ENCODE data around the gene NCKAP5.

Gene NCKAP5

DNA sequence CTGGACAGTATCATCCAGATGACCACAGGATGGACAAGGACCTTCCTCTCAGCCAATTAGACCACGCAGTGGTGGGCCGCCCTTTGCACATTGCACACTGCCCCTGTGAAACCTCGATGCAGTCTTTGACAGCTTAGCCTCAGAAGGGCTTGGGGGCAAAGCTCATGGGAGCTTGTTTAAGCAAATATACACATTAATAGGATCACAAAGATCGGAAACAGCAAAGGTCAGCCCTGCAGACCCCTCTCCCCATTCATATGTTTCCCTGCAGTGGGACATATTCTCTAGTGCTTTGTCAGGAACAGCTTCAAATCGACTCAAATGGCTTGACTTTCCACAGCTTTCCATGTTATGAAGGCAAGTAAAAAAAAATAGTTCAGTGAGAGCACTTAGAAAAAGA lies 708.7 kb downstream of the NCKAP5 start:
- H3K9me3 ChIP-seq (ENCODE audit: insufficient read depth, low read depth, low read length), result no peaks in the 10 kb centered on the region
- no peaks in the 10 kb centered on the region for H3K27me3 ChIP-seq (ENCODE audit: insufficient read depth, low read length)
- 78% methylated on average over 5 of the region's 5 CpGs for WGBS
- H3K36me3 ChIP-seq (ENCODE audit: insufficient read depth, low read length), result no peaks in the 10 kb centered on the region
- peaks cover 6% of the 10 kb centered on the region; the same call in 1 of the 2 replicates for H3K4me1 ChIP-seq (ENCODE audit: insufficient read depth, low read length)
- no peak overlapping the region for H3K9ac ChIP-seq (ENCODE audit: low read depth, low read length)
- H3K27ac ChIP-seq (ENCODE audit: low read depth, low read length), result no peak overlapping the region
- H3K4me3 ChIP-seq (ENCODE audit: low read length), result no peak overlapping the region

DNA sequence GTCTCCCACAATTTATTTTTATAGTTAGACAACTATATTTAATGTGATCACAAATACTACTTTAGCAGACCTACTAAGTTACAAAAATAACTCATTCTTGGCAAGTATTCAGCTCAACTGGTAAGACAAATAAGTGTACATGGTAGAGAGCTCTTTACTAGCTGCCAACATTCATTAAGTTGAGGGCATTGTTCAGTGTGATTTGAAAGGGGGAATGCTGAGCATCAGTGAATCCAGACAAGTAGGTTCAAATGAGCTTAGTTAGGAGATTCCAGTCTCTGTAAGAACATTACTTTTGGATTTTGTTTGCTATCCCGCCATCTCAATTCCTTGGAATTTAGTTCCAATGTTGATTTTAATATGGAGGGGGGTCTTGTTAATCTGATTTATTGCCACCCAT lies 710.9 kb downstream of the NCKAP5 start:
- Histone ChIP-seq H3K4me1 (ENCODE audit: insufficient read depth, low read length) (no peaks in the 10 kb centered on the region), H3K36me3 (ENCODE audit: insufficient read depth, low read length) (no peaks in the 10 kb centered on the region), H3K9ac (ENCODE audit: low read depth, low read length) (no peak overlapping the region), H3K27ac (ENCODE audit: low read depth, low read length) (no peak overlapping the region), H3K4me3 (ENCODE audit: low read length) (no peak overlapping the region), H3K27me3 (ENCODE audit: insufficient read depth, low read length) (no peaks in the 10 kb centered on the region), H3K9me3 (ENCODE audit: insufficient read depth, low read depth, low read length) (no peaks in the 10 kb centered on the region)
- 86% methylated on average over 1 of the region's 1 CpG for WGBS

GRCh38 chr2:132850688-132851087 lies 717.6 kb downstream of the NCKAP5 start:
- Histone ChIP-seq H3K27ac (ENCODE audit: low read depth, low read length) (no peak overlapping the region), H3K27me3 (ENCODE audit: insufficient read depth, low read length) (no peaks in the 10 kb centered on the region), H3K4me3 (ENCODE audit: low read length) (no peak overlapping the region), H3K9ac (ENCODE audit: low read depth, low read length) (no peak overlapping the region), H3K4me1 (ENCODE audit: insufficient read depth, low read length) (no peaks in the 10 kb centered on the region; the same call in 1 of the 2 replicates), H3K9me3 (ENCODE audit: insufficient read depth, low read depth, low read length) (no peaks in the 10 kb centered on the region), H3K36me3 (ENCODE audit: insufficient read depth, low read length) (no peaks in the 10 kb centered on the region)
- WGBS, result 91% methylated on average over 4 of the region's 4 CpGs

- H3K4me3 ChIP-seq (ENCODE audit: low read length), result no peak overlapping the region
- H3K4me1 ChIP-seq (ENCODE audit: insufficient read depth, low read length), result no peaks in the 10 kb centered on the region; the same call in 1 of the 2 replicates
These were observed 719.1 kb downstream of the NCKAP5 start for GRCh38 chr2:132849118-132849517.

GRCh38 chr2:132845339-132845738 lies 722.9 kb downstream of the NCKAP5 start:
- no peak overlapping the region for H3K27ac ChIP-seq (ENCODE audit: low read depth, low read length)
- H3K9me3 ChIP-seq (ENCODE audit: insufficient read depth, low read depth, low read length), result no peaks in the 10 kb centered on the region
- no peaks in the 10 kb centered on the region for H3K27me3 ChIP-seq (ENCODE audit: insufficient read depth, low read length)
- no peak overlapping the region for H3K4me3 ChIP-seq (ENCODE audit: low read length)
- H3K9ac ChIP-seq (ENCODE audit: low read depth, low read length), result no peak overlapping the region
- H3K4me1 ChIP-seq (ENCODE audit: insufficient read depth, low read length), result no peaks in the 10 kb centered on the region
- H3K36me3 ChIP-seq (ENCODE audit: insufficient read depth, low read length), result no peaks in the 10 kb centered on the region

More at GRCh38 chr2:132849118-132849517, 719.1 kb downstream of the NCKAP5 start:
- H3K27me3 ChIP-seq (ENCODE audit: insufficient read depth, low read length), result no peaks in the 10 kb centered on the region
- H3K27ac ChIP-seq (ENCODE audit: low read depth, low read length), result no peak overlapping the region
- no peak overlapping the region for H3K9ac ChIP-seq (ENCODE audit: low read depth, low read length)
- no peaks in the 10 kb centered on the region for H3K36me3 ChIP-seq (ENCODE audit: insufficient read depth, low read length)
- WGBS, result 100% methylated on average over 1 of the region's 1 CpG
- no peaks in the 10 kb centered on the region for H3K9me3 ChIP-seq (ENCODE audit: insufficient read depth, low read depth, low read length)

GRCh38 chr2:132844585-132844984 lies 723.7 kb downstream of the NCKAP5 start:
- H3K27me3 ChIP-seq (ENCODE audit: insufficient read depth, low read length), result no peaks in the 10 kb centered on the region
- H3K4me1 ChIP-seq (ENCODE audit: insufficient read depth, low read length), result no peaks in the 10 kb centered on the region
- no peaks in the 10 kb centered on the region for H3K9me3 ChIP-seq (ENCODE audit: insufficient read depth, low read depth, low read length)
- H3K27ac ChIP-seq (ENCODE audit: low read depth, low read length), result no peak overlapping the region
- no peak overlapping the region for H3K9ac ChIP-seq (ENCODE audit: low read depth, low read length)
- H3K4me3 ChIP-seq (ENCODE audit: low read length), result no peak overlapping the region
- no peaks in the 10 kb centered on the region for H3K36me3 ChIP-seq (ENCODE audit: insufficient read depth, low read length)
- 100% methylated on average over 2 of the region's 4 CpGs for WGBS

DNA sequence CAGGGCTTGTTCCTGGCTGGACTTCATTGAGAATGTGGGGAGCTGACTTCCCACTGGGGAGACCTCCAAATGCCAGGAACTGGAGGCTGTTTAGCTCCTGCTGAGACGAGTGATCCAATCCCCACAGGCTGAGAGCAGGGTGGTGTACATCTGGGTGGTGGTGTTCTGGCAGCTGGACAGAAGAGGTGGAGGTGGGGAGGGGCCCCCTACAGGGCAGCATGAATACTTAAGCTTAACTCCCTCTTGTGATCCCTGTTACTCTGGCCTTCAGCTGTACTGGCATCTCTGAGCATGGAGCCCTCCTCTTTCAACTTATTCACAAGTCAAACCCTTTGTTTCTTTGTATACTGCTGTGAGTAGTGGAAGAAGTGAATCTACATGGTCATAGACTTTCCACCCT lies 730.5 kb downstream of the NCKAP5 start:
- H3K4me1 ChIP-seq (ENCODE audit: insufficient read depth, low read length), result no peaks in the 10 kb centered on the region
- H3K27ac ChIP-seq (ENCODE audit: low read depth, low read length), result no peak overlapping the region
- H3K36me3 ChIP-seq (ENCODE audit: insufficient read depth, low read length), result no peaks in the 10 kb centered on the region
- no peaks in the 10 kb centered on the region for H3K27me3 ChIP-seq (ENCODE audit: insufficient read depth, low read length)
- H3K4me3 ChIP-seq (ENCODE audit: low read length), result no peak overlapping the region
- no peak overlapping the region for H3K9ac ChIP-seq (ENCODE audit: low read depth, low read length)
- H3K9me3 ChIP-seq (ENCODE audit: insufficient read depth, low read depth, low read length), result no peaks in the 10 kb centered on the region; the same call in 1 of the 2 replicates
- WGBS, result 89% methylated on average over 1 of the region's 1 CpG

DNA sequence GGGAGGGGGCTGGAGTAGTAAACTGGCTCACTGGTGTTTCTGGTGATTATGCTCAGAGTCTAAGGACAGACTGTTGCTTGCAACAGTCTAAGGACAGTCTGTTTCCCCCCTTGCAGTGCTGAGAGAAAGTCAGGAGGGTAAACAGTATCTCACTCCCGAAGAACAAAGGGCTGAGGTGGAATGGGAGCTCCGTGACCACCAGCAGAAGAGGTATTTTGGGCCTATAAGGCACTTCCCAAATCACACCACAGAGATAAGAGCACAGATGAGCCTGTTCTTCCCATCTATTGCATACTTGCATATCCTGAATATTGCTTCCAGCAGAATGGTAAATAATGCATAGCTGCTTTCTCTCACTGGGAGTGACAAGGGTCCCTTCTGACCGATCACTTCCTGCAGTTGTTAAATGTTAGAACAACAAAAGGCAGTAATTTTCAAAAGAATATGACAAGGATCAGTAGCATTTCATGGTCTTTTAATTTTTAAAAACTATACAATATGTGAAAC lies 737.9 kb downstream of the NCKAP5 start:
- no peak overlapping the region for H3K27ac ChIP-seq (ENCODE audit: low read depth, low read length)
- no peaks in the 10 kb centered on the region for H3K36me3 ChIP-seq (ENCODE audit: insufficient read depth, low read length)
- H3K27me3 ChIP-seq (ENCODE audit: insufficient read depth, low read length), result no peaks in the 10 kb centered on the region
- H3K4me1 ChIP-seq (ENCODE audit: insufficient read depth, low read length), result no peaks in the 10 kb centered on the region
- H3K4me3 ChIP-seq (ENCODE audit: low read length), result no peak overlapping the region
- H3K9me3 ChIP-seq (ENCODE audit: insufficient read depth, low read depth, low read length), result no peaks in the 10 kb centered on the region; the same call in 1 of the 2 replicates
- 41% methylated on average over 2 of the region's 3 CpGs for WGBS
- H3K9ac ChIP-seq (ENCODE audit: low read depth, low read length), result no peak overlapping the region

- Histone ChIP-seq H3K4me1 (ENCODE audit: insufficient read depth, low read length) (no peaks in the 10 kb centered on the region), H3K27me3 (ENCODE audit: insufficient read depth, low read length) (no peaks in the 10 kb centered on the region), H3K27ac (ENCODE audit: low read depth, low read length) (no peak overlapping the region), H3K36me3 (ENCODE audit: insufficient read depth, low read length) (no peaks in the 10 kb centered on the region), H3K4me3 (ENCODE audit: low read length) (no peak overlapping the region), H3K9me3 (ENCODE audit: insufficient read depth, low read depth, low read length) (no peaks in the 10 kb centered on the region), H3K9ac (ENCODE audit: low read depth, low read length) (no peak overlapping the region)
- WGBS, result 99% methylated on average over 2 of the region's 2 CpGs
These were observed 742.7 kb downstream of the NCKAP5 start for GRCh38 chr2:132825601-132826000.

DNA sequence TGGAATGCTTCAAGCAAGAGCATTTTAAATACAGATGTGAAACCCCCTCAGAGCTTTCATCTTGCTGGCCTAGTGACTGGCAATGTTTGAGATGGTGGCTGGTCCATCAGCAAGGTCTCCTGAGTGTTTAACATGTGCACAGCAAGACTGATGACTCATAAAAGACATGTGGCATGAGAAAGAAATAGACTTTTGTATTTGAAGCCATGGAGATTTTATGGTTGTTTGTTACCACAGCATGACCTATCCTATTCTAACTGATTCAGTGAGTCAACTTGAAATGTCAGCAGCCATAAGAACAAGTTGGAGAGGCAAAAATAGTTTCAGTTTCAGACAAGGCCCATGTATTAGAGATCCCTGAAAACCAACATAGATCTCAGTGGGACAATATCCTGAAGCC lies 743.5 kb downstream of the NCKAP5 start:
- no peaks in the 10 kb centered on the region for H3K27me3 ChIP-seq (ENCODE audit: insufficient read depth, low read length)
- H3K4me1 ChIP-seq (ENCODE audit: insufficient read depth, low read length), result no peaks in the 10 kb centered on the region
- H3K27ac ChIP-seq (ENCODE audit: low read depth, low read length), result no peak overlapping the region
- no peaks in the 10 kb centered on the region for H3K36me3 ChIP-seq (ENCODE audit: insufficient read depth, low read length)
- no peak overlapping the region for H3K4me3 ChIP-seq (ENCODE audit: low read length)
- no peaks in the 10 kb centered on the region for H3K9me3 ChIP-seq (ENCODE audit: insufficient read depth, low read depth, low read length)
- H3K9ac ChIP-seq (ENCODE audit: low read depth, low read length), result no peak overlapping the region

- no peak overlapping the region for H3K9ac ChIP-seq (ENCODE audit: low read depth, low read length)
- WGBS, result 84% methylated on average over 7 of the region's 7 CpGs
- no peaks in the 10 kb centered on the region for H3K9me3 ChIP-seq (ENCODE audit: insufficient read depth, low read depth, low read length)
- no peaks in the 10 kb centered on the region for H3K4me1 ChIP-seq (ENCODE audit: insufficient read depth, low read length)
- no peak overlapping the region for H3K27ac ChIP-seq (ENCODE audit: low read depth, low read length)
- H3K36me3 ChIP-seq (ENCODE audit: insufficient read depth, low read length), result no peaks in the 10 kb centered on the region
- H3K4me3 ChIP-seq (ENCODE audit: low read length), result no peak overlapping the region
- no peaks in the 10 kb centered on the region for H3K27me3 ChIP-seq (ENCODE audit: insufficient read depth, low read length)
These were observed 752.0 kb downstream of the NCKAP5 start for GRCh38 chr2:132816234-132816633.

DNA sequence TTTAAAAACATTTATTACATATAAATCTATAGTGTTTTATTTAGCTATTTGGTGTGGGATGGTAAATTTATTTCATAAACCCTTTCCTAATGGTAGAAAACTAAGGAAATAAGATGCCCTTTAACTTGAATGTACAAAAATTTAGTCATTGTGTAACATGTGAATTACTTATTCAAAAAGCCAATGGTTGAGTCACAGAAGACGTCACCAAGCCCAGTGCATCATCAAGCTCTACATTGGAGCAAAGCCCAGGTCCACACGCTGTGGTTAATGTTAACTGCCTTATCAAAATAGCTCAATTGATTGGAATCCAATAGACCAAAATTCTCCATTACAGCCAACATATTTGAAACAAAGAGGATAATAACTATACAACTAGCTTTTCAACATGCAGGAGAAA lies 752.7 kb downstream of the NCKAP5 start:
- Histone ChIP-seq H3K27ac (ENCODE audit: low read depth, low read length) (no peak overlapping the region), H3K27me3 (ENCODE audit: insufficient read depth, low read length) (no peaks in the 10 kb centered on the region), H3K36me3 (ENCODE audit: insufficient read depth, low read length) (no peaks in the 10 kb centered on the region), H3K9ac (ENCODE audit: low read depth, low read length) (no peak overlapping the region), H3K9me3 (ENCODE audit: insufficient read depth, low read depth, low read length) (no peaks in the 10 kb centered on the region), H3K4me3 (ENCODE audit: low read length) (no peak overlapping the region), H3K4me1 (ENCODE audit: insufficient read depth, low read length) (no peaks in the 10 kb centered on the region)
- WGBS, result 100% methylated on average over 2 of the region's 2 CpGs
